Right lobe of liver (tissue), 6 donors: Measurements from ENCODE around the gene DOCK1. TPM values are rescaled to one million over a fixed set of nuclear protein-coding genes. Genes with fewer than 3 reads are reported as not detected.

ENCODE experiments used
- ATAC-seq, 4 donors: fragments of 200-7000 bp; cut with Tn5 transposase; one replicate each; pipeline ENCODE4 v1.9.1; 2020; ENCODE audit warnings: mild to moderate bottlenecking in 4 of 4, moderate library complexity in 4 of 4
- DNase-seq, 3 donors: peaks; one replicate each; pipeline ENCODE4 v3.0.0-alpha.2; 2020
- H3K27ac ChIP-seq, 3 donors: fragments of 200-600 bp; one replicate each; pipeline ENCODE4 v1.8.0; 2022
- H3K27me3 ChIP-seq, 2 donors: fragments of 200-600 bp; one replicate each; pipeline ENCODE4 v1.8.0; 2022
- H3K36me3 ChIP-seq, 4 donors: fragments of 200-600 bp; sonication (generic) in 1 of 4; one replicate each; pipeline versions ENCODE4 v1.5.1 to v1.8.0; 2017 to 2022; ENCODE audit warnings: control low read depth in 1 of 4
- H3K4me1 ChIP-seq, 4 donors: fragments of 200-600 bp; sonication (generic) in 1 of 4; one replicate each; pipeline versions ENCODE4 v1.5.1 to v1.8.0; 2017 to 2022; ENCODE audit warnings: control low read depth in 1 of 4
- H3K4me3 ChIP-seq, 3 donors: fragments of 200-600 bp; one replicate each; pipeline ENCODE4 v1.8.0; 2022
- H3K9me3 ChIP-seq, 4 donors: fragments of 200-600 bp; sonication (generic) in 1 of 4; one replicate each; pipeline versions ENCODE4 v1.5.1 to v1.8.0; 2017 to 2022; ENCODE audit warnings: control low read depth in 1 of 4
- POLR2A ChIP-seq: fragments of 450-650 bp; IDR thresholded peaks from one replicate; pipeline ENCODE4 v1.6.1; 2017; ENCODE audit warnings: antibody characterized with exemption, mild to moderate bottlenecking
- WGBS: methylation state at CpG from one replicate; pipeline ENCODE4 v1.1.6; 2018; ENCODE audit warnings: low coverage, low lambda C conversion rate; ENCODE audit not compliant: insufficient coverage; ENCODE audit errors: missing lambda C conversion rate; 5-methylcytosine and 5-hydroxymethylcytosine counted together
- intact Hi-C, 2 donors: fragments of 100-400 bp; cut with DNase I; formaldehyde crosslinking; loops; one replicate each; pipeline versions ENCODE4 v1.11.2 to v1.14.1; 2022
- total RNA-seq, 6 experiments: library from RNA; depleted of rRNA in 2 of 6; stranded (reverse); fragments of >200 nt in 2 of 6; fragmentation: NEBNext Ultra II Directional in 3 of 6; extraction: Animal tissue kit (Norgen Biotek cat#: 25700) in 3 of 6; gene quantifications; one replicate each; pipeline versions ENCODE4 v1.1.0 to v1.2.4, GENCODE V29; 2016 to 2023
- TF ChIP-seq, protein P1 (sequence below), 4 donors: fragments of 200-600 bp in 3 of 4; fragments of 450-650 bp in 1 of 4; IDR thresholded peaks; one replicate each; pipeline versions ENCODE4 v1.5.1 to v1.8.0; 2016 to 2022; ENCODE audit warnings: antibody characterized with exemption in 4 of 4, mild to moderate bottlenecking in 2 of 4
- donor health status: DM: no; HTN: yes; CAD: no.
- donor health status: DM: no; HTN: no; CAD: no.
- donor health status: DM: no; HTN: no; CAD: no.
- donor health status: DM: no; HTN: yes; CAD: no.
- donor health status: DM: no; HTN: yes; CAD: no.

DOCK1 gene
- total RNA-seq, 6 experiments from 2014 or later: 13.8 to 17.8 (median 14.6) TPM

GRCh38 chr10:126872135-126872534 is 33.1 kb upstream of the DOCK1 start:
- H3K4me3 ChIP-seq: no peak overlapping the region
- H3K27me3 ChIP-seq: no peaks in the 10 kb centered on the region
- no peak overlapping the region for H3K27ac ChIP-seq
- TF ChIP-seq POLR2A: no peak
- TF ChIP-seq, protein P1, sequence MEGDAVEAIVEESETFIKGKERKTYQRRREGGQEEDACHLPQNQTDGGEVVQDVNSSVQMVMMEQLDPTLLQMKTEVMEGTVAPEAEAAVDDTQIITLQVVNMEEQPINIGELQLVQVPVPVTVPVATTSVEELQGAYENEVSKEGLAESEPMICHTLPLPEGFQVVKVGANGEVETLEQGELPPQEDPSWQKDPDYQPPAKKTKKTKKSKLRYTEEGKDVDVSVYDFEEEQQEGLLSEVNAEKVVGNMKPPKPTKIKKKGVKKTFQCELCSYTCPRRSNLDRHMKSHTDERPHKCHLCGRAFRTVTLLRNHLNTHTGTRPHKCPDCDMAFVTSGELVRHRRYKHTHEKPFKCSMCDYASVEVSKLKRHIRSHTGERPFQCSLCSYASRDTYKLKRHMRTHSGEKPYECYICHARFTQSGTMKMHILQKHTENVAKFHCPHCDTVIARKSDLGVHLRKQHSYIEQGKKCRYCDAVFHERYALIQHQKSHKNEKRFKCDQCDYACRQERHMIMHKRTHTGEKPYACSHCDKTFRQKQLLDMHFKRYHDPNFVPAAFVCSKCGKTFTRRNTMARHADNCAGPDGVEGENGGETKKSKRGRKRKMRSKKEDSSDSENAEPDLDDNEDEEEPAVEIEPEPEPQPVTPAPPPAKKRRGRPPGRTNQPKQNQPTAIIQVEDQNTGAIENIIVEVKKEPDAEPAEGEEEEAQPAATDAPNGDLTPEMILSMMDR (IDR thresholded peaks at IDR 0.05): no peak
- intact Hi-C loops: no loop called here
- ATAC-seq: no peak
- 88% methylated on average over 6 of the region's 7 CpGs for WGBS
- H3K9me3 ChIP-seq: no peaks in the 10 kb centered on the region
- no peaks in the 10 kb centered on the region for H3K36me3 ChIP-seq
- no peaks in the 10 kb centered on the region for H3K4me1 ChIP-seq
- no peak for DNase-seq

DNA sequence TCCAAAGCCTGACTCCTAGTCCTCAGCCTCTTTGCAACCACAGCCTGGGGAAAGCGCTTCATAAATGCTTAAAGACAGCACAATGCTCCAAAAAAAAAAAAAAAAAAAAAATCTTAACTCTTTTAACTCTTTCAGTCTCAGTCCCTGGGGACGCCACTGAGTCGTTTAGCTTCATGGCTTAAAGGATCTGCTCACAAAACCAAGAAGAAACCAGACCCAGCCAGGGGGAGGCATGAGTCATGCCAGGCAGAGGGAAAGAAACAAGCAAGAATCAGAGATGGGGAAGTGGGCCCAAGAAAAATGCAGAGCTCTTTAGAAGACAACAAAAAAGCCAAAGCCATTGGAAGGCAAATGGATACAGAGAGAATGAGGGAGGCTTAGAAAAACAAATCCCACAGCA is 32.5 kb upstream of the DOCK1 start:
- no peak for DNase-seq

GRCh38 chr10:126876456-126876855 is 28.8 kb upstream of the DOCK1 start:
- 52% methylated on average over 3 of the region's 3 CpGs for WGBS

More for the DNA sequence above, 32.5 kb upstream of the DOCK1 start:
- H3K4me3 ChIP-seq: no peak overlapping the region
- H3K9me3 ChIP-seq: no peaks in the 10 kb centered on the region
- intact Hi-C loops: no loop called here
- no peaks in the 10 kb centered on the region for H3K4me1 ChIP-seq
- WGBS: 47% methylated on average over 3 of the region's 3 CpGs
- TF ChIP-seq, protein P1 (IDR thresholded peaks at IDR 0.05): no peak
- TF ChIP-seq POLR2A: no peak
- no peaks in the 10 kb centered on the region for H3K27me3 ChIP-seq
- H3K36me3 ChIP-seq: no peaks in the 10 kb centered on the region
- no peak for ATAC-seq
- no peak overlapping the region for H3K27ac ChIP-seq

DNA sequence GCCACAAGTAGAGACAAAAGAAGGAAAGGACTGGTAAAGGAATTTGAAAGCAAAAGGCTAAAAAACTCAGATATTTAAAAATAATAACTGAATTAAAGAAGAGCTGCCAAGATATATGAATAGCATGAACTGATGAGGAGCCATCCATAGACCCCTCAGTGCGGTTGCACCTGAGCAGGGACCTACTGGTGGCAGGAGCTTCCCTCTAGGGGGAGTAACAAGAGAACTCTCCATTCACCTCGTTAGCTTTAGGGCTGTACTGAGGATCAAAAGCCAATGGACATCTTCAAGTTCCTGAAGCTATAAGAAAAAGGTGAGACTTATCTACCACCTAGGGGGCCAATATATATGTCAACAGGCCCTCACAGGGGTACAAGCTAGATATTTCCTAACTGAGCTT is 27.8 kb upstream of the DOCK1 start:
- TF ChIP-seq POLR2A: no peak
- TF ChIP-seq, protein P1 (IDR thresholded peaks at IDR 0.05): no peak
- no peak overlapping the region for H3K27ac ChIP-seq
- no peak overlapping the region for H3K4me3 ChIP-seq
- ATAC-seq (no peak), DNase-seq (no peak)
- H3K27me3 ChIP-seq: no peaks in the 10 kb centered on the region
- 70% methylated on average over 1 of the region's 2 CpGs for WGBS
- intact Hi-C loops: no loop called here
- no peaks in the 10 kb centered on the region for H3K36me3 ChIP-seq
- H3K9me3 ChIP-seq: no peaks in the 10 kb centered on the region
- no peaks in the 10 kb centered on the region for H3K4me1 ChIP-seq

More at GRCh38 chr10:126876456-126876855, 28.8 kb upstream of the DOCK1 start:
- no peaks in the 10 kb centered on the region for H3K4me1 ChIP-seq
- H3K36me3 ChIP-seq: no peaks in the 10 kb centered on the region
- H3K4me3 ChIP-seq: no peak overlapping the region
- ATAC-seq: no peak
- no peaks in the 10 kb centered on the region for H3K27me3 ChIP-seq
- intact Hi-C loops: no loop called here
- no peaks in the 10 kb centered on the region for H3K9me3 ChIP-seq
- no peak for DNase-seq
- TF ChIP-seq, protein P1 (IDR thresholded peaks at IDR 0.05): no peak
- TF ChIP-seq POLR2A: no peak
- no peak overlapping the region for H3K27ac ChIP-seq

- intact Hi-C loops: no loop called here
- ATAC-seq: no peak
- 83% methylated on average over 5 of the region's 10 CpGs for WGBS
Observed at GRCh38 chr10:126878594-126878993, 26.6 kb upstream of the DOCK1 start.

More at GRCh38 chr10:126878594-126878993, 26.6 kb upstream of the DOCK1 start:
- H3K36me3 ChIP-seq: no peaks in the 10 kb centered on the region
- no peak overlapping the region for H3K4me3 ChIP-seq
- H3K27ac ChIP-seq: no peak overlapping the region
- no peak for DNase-seq
- H3K9me3 ChIP-seq: no peaks in the 10 kb centered on the region
- no peaks in the 10 kb centered on the region for H3K27me3 ChIP-seq
- TF ChIP-seq, protein P1 (IDR thresholded peaks at IDR 0.05): no peak
- TF ChIP-seq POLR2A: no peak
- no peaks in the 10 kb centered on the region for H3K4me1 ChIP-seq
